Ishikawa (cell line): ENCODE measurements around the gene ITPRIPL1.

Experiments used
- CEBPB ChIP-seq: IDR thresholded peaks from 2 replicates; pipeline ENCODE4 v1.6.1; 2012
- CREB1 ChIP-seq: IDR thresholded peaks from 2 replicates; pipeline ENCODE4 v1.6.1; 2012; ENCODE audit warnings: low read depth
- EGR1 ChIP-seq: IDR thresholded peaks from 2 replicates; pipeline ENCODE4 v1.6.1; 2012
- EP300 ChIP-seq: IDR thresholded peaks from 2 replicates; pipeline ENCODE4 v1.6.1; 2012; ENCODE audit warnings: borderline replicate concordance
- MAX ChIP-seq: IDR thresholded peaks from 2 replicates; pipeline ENCODE4 v1.6.1; 2012
- NFIC ChIP-seq: IDR thresholded peaks from 2 replicates; pipeline ENCODE4 v1.6.1; 2012
- RAD21 ChIP-seq: IDR thresholded peaks from 2 replicates; pipeline ENCODE4 v1.6.1; 2012; ENCODE audit warnings: low read depth
- REST ChIP-seq: IDR thresholded peaks from 2 replicates; pipeline ENCODE4 v1.6.1; 2012; ENCODE audit warnings: low read depth, mild to moderate bottlenecking
- TAF1 ChIP-seq: IDR thresholded peaks from 2 replicates; pipeline ENCODE4 v1.6.1; 2012; ENCODE audit warnings: low read depth, mild to moderate bottlenecking
- TCF12 ChIP-seq: IDR thresholded peaks from 2 replicates; pipeline ENCODE4 v1.6.1; 2012; ENCODE audit warnings: low read depth
- USF1 ChIP-seq: IDR thresholded peaks from 2 replicates; pipeline ENCODE4 v1.6.1; 2012
- YY1 ChIP-seq: IDR thresholded peaks from 2 replicates; pipeline ENCODE4 v1.6.1; 2012; ENCODE audit warnings: low read depth
- ZBTB7A ChIP-seq: IDR thresholded peaks from 2 replicates; pipeline ENCODE4 v1.6.1; 2012; ENCODE audit warnings: low read depth

- TF ChIP-seq REST (no peak), ZBTB7A (no peak), EGR1 (no peak), YY1 (no peak), MAX (no peak), NFIC (no peak), EP300 (no peak), USF1 (no peak), CREB1 (no peak), RAD21 (no peak), TCF12 (no peak), TAF1 (no peak), CEBPB (no peak)
Observed at GRCh38 chr2:96316999-96317398, 8.1 kb upstream of the ITPRIPL1 start.
